ENCODE data around the gene GZF1.

The GZF1 gene

DNA sequence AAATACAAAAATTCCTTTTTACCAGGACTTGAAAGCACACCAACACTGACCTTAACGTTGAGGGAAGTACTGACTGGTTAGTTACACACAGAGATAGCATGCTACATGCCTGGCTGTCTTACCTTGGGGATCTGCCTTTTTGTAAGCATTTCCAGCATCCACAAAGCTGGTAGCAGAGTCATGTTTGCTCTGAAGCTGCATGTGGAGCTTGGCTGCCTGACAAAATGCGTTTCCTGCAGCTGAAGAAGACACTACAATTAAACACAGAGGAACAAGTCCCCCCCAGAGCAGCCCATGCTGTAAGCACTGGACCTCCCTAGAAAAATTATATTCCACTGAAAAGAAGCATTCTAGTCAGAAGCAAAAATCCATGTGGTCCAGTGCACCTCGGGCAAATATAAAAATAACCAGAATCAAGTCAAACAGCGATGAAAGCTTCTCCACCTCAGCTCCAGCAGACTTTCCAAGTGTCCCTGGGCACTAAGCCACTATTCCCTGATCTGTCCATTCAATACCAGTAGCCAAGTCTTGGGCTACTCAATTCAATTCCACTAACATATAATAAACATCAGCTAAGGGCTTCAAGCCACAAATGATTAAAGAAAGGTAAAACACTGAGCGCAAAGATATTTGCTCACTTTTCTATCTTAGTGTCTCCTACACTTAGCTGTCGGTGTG, 35.1 kb downstream of the GZF1 start:
- in situ Hi-C loops (cut with HindIII; ENCODE audit: low pct_ligation_motif_present, low pct_unique_long_range_greater_than_20kb, low sequenced_read_pairs): no loop called here
- no peak for DNase-seq

DNA sequence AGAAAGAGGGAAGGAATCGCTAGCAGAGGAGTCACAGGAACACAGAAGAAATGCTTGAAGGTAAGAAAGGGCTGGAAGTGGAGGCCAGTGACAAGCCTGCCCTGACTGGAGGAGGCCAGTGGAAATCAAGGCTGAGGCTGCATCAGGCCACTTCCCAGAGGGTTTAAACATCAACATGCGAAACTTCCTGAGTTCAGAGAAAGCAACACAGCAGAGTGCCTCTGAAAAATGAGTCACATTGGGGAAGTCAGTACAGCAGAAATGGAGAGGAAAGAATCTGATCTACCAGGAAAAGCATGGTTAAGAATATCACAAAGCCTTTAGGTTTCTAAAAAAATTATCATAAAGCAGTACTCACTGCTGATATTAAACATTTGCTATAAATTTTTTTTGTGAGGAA, 36.0 kb downstream of the GZF1 start:
- DNase-seq: peak; percentile 49
- in situ Hi-C loops (cut with HindIII; ENCODE audit: low pct_ligation_motif_present, low pct_unique_long_range_greater_than_20kb, low sequenced_read_pairs): no loop called here

DNA sequence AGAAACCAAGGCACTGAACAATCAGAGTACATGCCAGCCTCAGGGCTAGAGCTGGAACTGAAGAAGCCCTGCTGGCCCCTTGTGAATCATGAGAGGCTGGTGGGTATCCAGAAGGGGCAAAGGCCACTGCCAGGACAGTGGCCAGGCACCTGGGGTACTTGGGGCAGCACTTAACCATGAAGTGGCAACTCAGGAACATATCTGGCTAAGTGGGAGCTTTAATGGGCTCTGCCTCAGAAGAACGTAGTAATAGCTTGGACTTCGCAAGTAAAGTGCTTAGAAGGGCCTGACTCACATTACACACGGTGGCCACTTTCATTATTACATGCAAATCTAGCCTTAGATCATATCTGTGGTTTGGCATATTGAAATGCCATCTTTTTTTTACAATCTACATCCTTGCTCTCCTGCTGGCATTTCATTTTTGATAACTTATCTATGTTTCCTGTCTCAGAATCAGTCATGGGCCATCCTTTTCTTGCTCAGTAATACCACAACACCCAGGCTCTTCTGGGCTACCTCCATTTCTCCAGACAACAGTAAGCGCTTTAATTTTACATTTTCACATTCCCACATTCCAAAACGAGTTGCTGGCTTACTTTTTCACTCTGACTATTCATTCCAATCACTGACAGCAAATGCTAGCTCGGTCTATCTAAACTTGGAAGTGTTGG, 37.7 kb downstream of the GZF1 start:
- in situ Hi-C loops (cut with HindIII; ENCODE audit: low pct_ligation_motif_present, low pct_unique_long_range_greater_than_20kb, low sequenced_read_pairs): no loop called here
- no peak for DNase-seq

GRCh38 chr20:23401051-23401450, 39.1 kb downstream of the GZF1 start:
- in situ Hi-C loops (cut with HindIII; ENCODE audit: low pct_ligation_motif_present, low pct_unique_long_range_greater_than_20kb, low sequenced_read_pairs): no loop called here
- no peak for DNase-seq

DNA sequence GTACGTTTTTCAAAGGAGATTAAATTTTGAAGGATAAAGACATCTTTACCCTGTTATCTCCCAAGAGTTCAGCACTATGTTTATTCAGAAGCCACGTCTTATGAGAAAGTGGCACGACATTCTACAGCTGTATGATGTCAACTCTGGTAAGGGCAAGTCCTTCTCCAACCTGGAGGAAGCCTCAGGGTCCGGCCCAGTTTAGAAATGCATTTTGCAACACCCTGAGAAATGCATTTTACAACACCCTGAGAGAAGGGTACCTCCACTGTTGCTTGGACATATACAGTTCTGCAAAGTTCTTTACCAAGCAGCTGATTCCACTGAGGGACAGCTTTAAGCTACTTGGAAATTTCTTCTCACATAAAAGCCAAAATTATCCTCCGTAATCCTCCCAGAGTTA, 41.8 kb downstream of the GZF1 start:
- no peak for DNase-seq
- in situ Hi-C loops (cut with HindIII; ENCODE audit: low pct_ligation_motif_present, low pct_unique_long_range_greater_than_20kb, low sequenced_read_pairs): no loop called here

GRCh38 chr20:23404196-23404595, 42.2 kb downstream of the GZF1 start:
- no peak for DNase-seq
- in situ Hi-C loops (cut with HindIII; ENCODE audit: low pct_ligation_motif_present, low pct_unique_long_range_greater_than_20kb, low sequenced_read_pairs): no loop called here

GRCh38 chr20:23406880-23407279, 44.9 kb downstream of the GZF1 start:
- no peak for DNase-seq
- in situ Hi-C loops (cut with HindIII; ENCODE audit: low pct_ligation_motif_present, low pct_unique_long_range_greater_than_20kb, low sequenced_read_pairs): no loop called here

DNA sequence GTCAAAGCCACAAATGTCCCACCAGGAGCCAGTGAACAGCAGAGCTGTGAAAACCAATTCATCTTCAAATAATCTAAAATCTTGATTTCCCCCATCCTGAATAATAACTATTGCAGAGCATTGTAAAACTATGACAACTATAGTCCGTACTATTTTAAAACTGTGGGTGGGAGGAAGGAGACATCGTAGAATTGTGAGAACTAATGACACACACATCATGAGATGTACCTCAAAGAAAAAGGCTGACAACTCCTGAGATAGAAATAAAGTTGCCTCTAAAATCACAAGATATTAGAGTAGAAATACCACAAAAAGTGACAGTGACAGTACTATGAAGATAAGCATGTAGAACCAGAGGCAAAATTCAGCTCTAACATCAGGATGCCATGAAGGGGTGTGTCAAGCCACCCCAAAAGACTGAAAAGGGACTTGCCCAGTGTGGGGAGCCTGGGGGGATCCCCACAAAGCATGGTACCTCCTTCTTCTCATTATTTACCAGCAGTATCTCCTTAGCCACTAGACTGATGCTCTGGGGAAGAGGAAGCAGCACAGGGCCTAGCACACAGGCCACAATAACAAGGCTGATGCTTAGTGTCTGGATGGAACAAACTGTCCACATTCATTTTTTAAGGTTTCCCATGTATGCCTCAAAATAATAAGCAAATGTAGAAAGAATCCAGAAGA, 45.9 kb downstream of the GZF1 start:
- no peak for DNase-seq
- in situ Hi-C loops (cut with HindIII; ENCODE audit: low pct_ligation_motif_present, low pct_unique_long_range_greater_than_20kb, low sequenced_read_pairs): no loop called here

DNA sequence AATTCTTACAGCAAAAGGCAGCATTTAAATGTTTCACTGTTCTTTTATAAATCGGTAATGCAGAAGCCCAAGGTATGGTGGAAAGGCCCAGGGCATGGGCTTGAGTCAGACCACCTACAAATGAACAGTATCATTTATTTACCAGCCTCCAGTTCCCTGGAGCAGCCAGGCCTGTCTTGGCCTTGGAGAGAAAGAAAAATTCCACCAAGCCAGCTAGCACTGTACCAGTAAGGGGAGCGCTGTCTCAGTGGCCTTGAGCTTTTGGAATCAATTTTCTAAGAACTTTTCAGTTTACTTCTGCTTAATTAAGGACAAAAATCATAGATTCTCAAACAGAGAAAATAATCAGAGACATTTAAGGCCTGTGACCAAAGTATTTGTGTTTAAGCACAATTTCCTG, 47.0 kb downstream of the GZF1 start:
- DNase-seq: no peak
- in situ Hi-C loops (cut with HindIII; ENCODE audit: low pct_ligation_motif_present, low pct_unique_long_range_greater_than_20kb, low sequenced_read_pairs): no loop called here

GRCh38 chr20:23409800-23410199, 47.8 kb downstream of the GZF1 start:
- in situ Hi-C loops (cut with HindIII; ENCODE audit: low pct_ligation_motif_present, low pct_unique_long_range_greater_than_20kb, low sequenced_read_pairs): no loop called here

GRCh38 chr20:23410916-23411695, 49.1 kb downstream of the GZF1 start:
- DNase-seq: no peak
- in situ Hi-C loops (cut with HindIII; ENCODE audit: low pct_ligation_motif_present, low pct_unique_long_range_greater_than_20kb, low sequenced_read_pairs): no loop called here

More at GRCh38 chr20:23409800-23410199, 47.8 kb downstream of the GZF1 start:
- DNase-seq: no peak

DNA sequence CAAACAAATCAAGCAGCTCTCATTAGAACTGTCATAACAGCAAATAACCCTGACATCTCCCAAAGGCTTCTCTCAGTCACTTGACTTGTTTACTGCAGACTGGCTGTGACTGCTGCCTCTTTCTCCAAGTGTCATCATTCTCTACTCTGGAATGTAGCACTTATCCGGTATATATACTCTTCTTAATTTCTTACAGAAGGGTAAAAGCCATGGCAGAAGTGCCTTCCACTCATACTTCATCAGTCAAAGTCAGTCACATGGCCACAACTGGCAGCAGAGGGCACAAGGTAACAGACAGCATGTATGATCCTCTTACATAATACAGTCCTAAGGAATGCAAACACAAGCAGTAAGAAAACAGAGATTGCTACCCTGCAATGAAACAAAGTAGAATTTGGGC, 50.0 kb downstream of the GZF1 start:
- no peak for DNase-seq

GRCh38 chr20:23413862-23414422, 52.0 kb downstream of the GZF1 start:
- in situ Hi-C loops (cut with HindIII; ENCODE audit: low pct_ligation_motif_present, low pct_unique_long_range_greater_than_20kb, low sequenced_read_pairs): no loop called here
- no peak for DNase-seq

More for the DNA sequence above, 50.0 kb downstream of the GZF1 start:
- in situ Hi-C loops (cut with HindIII; ENCODE audit: low pct_ligation_motif_present, low pct_unique_long_range_greater_than_20kb, low sequenced_read_pairs): no loop called here

DNA sequence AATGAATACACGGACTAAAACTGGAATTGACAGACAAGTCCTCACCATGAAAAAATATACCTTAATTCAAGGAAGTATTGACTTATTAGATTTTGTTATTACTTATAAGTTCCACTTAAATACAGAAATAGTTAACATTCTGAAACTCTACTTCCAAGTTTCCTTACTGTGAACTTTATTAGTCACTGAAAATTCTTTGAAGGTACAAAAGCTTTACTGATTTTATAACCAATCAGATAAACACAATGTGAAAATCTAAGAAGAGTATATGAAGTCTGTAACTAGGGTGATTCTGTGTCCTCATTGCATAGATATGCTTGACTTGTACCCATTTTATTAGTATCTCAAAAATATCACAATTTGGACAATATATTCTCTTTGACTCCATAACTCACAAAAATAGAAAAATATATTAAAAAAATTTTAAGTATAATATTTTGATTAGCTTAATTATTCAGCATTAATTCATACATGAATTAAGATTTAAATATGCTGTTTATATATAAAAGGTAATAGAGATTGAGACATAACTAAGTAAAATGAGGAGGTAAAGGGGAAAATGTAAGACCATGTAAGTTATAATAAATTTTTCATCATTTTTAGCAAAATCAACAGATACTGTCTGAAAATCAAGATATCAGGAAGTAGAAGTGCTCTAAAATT, 52.7 kb downstream of the GZF1 start:
- in situ Hi-C loops (cut with HindIII; ENCODE audit: low pct_ligation_motif_present, low pct_unique_long_range_greater_than_20kb, low sequenced_read_pairs): no loop called here
- no peak for DNase-seq

DNA sequence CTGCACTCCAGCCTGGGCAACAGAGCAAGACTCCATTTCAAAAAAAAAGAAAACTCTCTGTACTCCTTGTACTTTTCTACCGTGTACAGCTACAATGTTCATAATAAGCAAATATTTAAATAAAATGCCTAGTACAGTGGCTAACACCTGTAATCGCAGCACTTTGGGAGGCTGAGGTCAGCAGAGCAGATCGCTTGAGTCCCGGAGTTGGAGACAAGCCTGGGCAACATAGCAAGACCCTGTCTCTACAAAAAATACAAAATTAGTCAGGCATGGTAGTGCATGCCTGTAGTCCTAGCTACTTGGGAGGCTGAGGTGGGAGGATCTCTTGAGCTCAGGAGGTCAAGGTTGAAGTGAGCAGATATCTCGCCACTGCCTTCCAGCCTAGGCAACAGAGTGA, 53.6 kb downstream of the GZF1 start:
- DNase-seq: no peak
- in situ Hi-C loops (cut with HindIII; ENCODE audit: low pct_ligation_motif_present, low pct_unique_long_range_greater_than_20kb, low sequenced_read_pairs): no loop called here

- in situ Hi-C loops (cut with HindIII; ENCODE audit: low pct_ligation_motif_present, low pct_unique_long_range_greater_than_20kb, low sequenced_read_pairs): no loop called here
Observed at GRCh38 chr20:23415959-23416583, 54.1 kb downstream of the GZF1 start.

GRCh38 chr20:23417861-23418260, 55.9 kb downstream of the GZF1 start:
- in situ Hi-C loops (cut with HindIII; ENCODE audit: low pct_ligation_motif_present, low pct_unique_long_range_greater_than_20kb, low sequenced_read_pairs): no loop called here

More at GRCh38 chr20:23415959-23416583, 54.1 kb downstream of the GZF1 start:
- no peak for DNase-seq

GRCh38 chr20:23419657-23419994, 57.6 kb downstream of the GZF1 start:
- in situ Hi-C loops (cut with HindIII; ENCODE audit: low pct_ligation_motif_present, low pct_unique_long_range_greater_than_20kb, low sequenced_read_pairs): no loop called here

More at GRCh38 chr20:23417861-23418260, 55.9 kb downstream of the GZF1 start:
- DNase-seq: no peak

More at GRCh38 chr20:23419657-23419994, 57.6 kb downstream of the GZF1 start:
- no peak for DNase-seq
